H9 (cell line): ENCODE results near the gene TIMELESS. TPM values are rescaled to one million over a fixed set of nuclear protein-coding genes. Genes with fewer than 3 reads are reported as not detected.

ENCODE experiments used
- DNase-seq: peaks from one replicate; pipeline ENCODE4 v3.0.0-alpha.2; 2017
- H2AFZ ChIP-seq: one replicate; pipeline ENCODE4 v1.6.1; 2013; ENCODE audit warnings: mild to moderate bottlenecking, low read length, control low read depth, moderate library complexity
- H2AK5ac ChIP-seq: 2 replicates; pipeline ENCODE4 v1.6.1; 2013; ENCODE audit warnings: low read length, control low read depth, mixed read lengths; ENCODE audit not compliant: insufficient read length
- H2BK120ac ChIP-seq: one replicate; pipeline ENCODE4 v1.6.1; 2013; ENCODE audit warnings: low read depth, mild to moderate bottlenecking, low read length, control low read depth, inconsistent platforms; ENCODE audit not compliant: poor library complexity, severe bottlenecking
- H2BK12ac ChIP-seq: 2 replicates; pipeline ENCODE4 v1.6.1; 2013; ENCODE audit warnings: low read length, control low read depth, mixed read lengths, low read depth; ENCODE audit not compliant: insufficient read length
- H2BK15ac ChIP-seq: 2 replicates; pipeline ENCODE4 v1.6.1; 2013; ENCODE audit warnings: low read depth, low read length, control low read depth
- H2BK20ac ChIP-seq: one replicate; pipeline ENCODE4 v1.6.1; 2013; ENCODE audit warnings: low read depth, mild to moderate bottlenecking, low read length, control low read depth, inconsistent platforms; ENCODE audit not compliant: poor library complexity, severe bottlenecking
- H2BK5ac ChIP-seq: 2 replicates; pipeline ENCODE4 v1.6.1; 2013; ENCODE audit warnings: low read length, control low read depth, mixed read lengths; ENCODE audit not compliant: insufficient read length
- H3K14ac ChIP-seq: 2 replicates; pipeline ENCODE4 v1.6.1; 2013; ENCODE audit warnings: low read length, control low read depth; ENCODE audit not compliant: insufficient read depth
- H3K18ac ChIP-seq: 2 replicates; pipeline ENCODE4 v1.6.1; 2013; ENCODE audit warnings: low read depth, mild to moderate bottlenecking, mixed read lengths, low read length, control low read depth; ENCODE audit not compliant: insufficient read length
- H3K23ac ChIP-seq: 2 replicates; pipeline ENCODE4 v1.6.1; 2013; ENCODE audit warnings: low read length, control low read depth, mixed read lengths, low read depth; ENCODE audit not compliant: insufficient read length
- H3K23me2 ChIP-seq: 2 replicates; pipeline ENCODE4 v1.6.1; 2013; ENCODE audit warnings: low read depth, mild to moderate bottlenecking, mixed read lengths, low read length, control low read depth; ENCODE audit not compliant: insufficient read length, poor library complexity, severe bottlenecking
- H3K27ac ChIP-seq: 2 replicates; pipeline ENCODE4 v1.5.1; 2013; ENCODE audit warnings: low read length, control low read depth, mixed read lengths, low read depth; ENCODE audit not compliant: insufficient read length
- H3K27me3 ChIP-seq: 2 replicates; pipeline ENCODE4 v1.6.1; 2013; ENCODE audit warnings: low read length, control low read depth, inconsistent platforms; ENCODE audit not compliant: insufficient read depth
- H3K4ac ChIP-seq: 2 replicates; pipeline ENCODE4 v1.6.1; 2013; ENCODE audit warnings: low read depth, mild to moderate bottlenecking, control low read depth, inconsistent platforms, low read length, moderate library complexity
- H3K4me1 ChIP-seq: 2 replicates; pipeline ENCODE4 v1.6.1; 2013; ENCODE audit warnings: low read length, control low read depth, inconsistent platforms; ENCODE audit not compliant: insufficient read depth
- H3K4me2 ChIP-seq: 2 replicates; pipeline ENCODE4 v1.6.1; 2013; ENCODE audit warnings: low read length, control low read depth, mixed read lengths; ENCODE audit not compliant: insufficient read length, insufficient read depth
- H3K56ac ChIP-seq: 2 replicates; pipeline ENCODE4 v1.6.1; 2013; ENCODE audit warnings: low read depth, mild to moderate bottlenecking, mixed read lengths, low read length, control low read depth; ENCODE audit not compliant: insufficient read length
- H3K79me1 ChIP-seq: 2 replicates; pipeline ENCODE4 v1.6.1; 2013; ENCODE audit warnings: low read depth, mild to moderate bottlenecking, moderate library complexity, low read length, control low read depth, inconsistent platforms; ENCODE audit not compliant: insufficient read depth, poor library complexity, severe bottlenecking
- H3K79me2 ChIP-seq: 2 replicates; pipeline ENCODE4 v1.6.1; 2013; ENCODE audit warnings: low read length, control low read depth, inconsistent platforms; ENCODE audit not compliant: insufficient read depth
- H3K9ac ChIP-seq: 2 replicates; pipeline ENCODE4 v1.6.1; 2013; ENCODE audit warnings: low read length, control low read depth, mixed read lengths; ENCODE audit not compliant: insufficient read length; ENCODE audit errors: extremely low read depth
- H3K9me3 ChIP-seq: one replicate; pipeline ENCODE4 v1.6.1; 2013; ENCODE audit warnings: low read depth, low read length, inconsistent platforms; ENCODE audit not compliant: control insufficient read depth
- H3T11ph ChIP-seq: one replicate; pipeline ENCODE4 v1.6.1; 2013; ENCODE audit warnings: mild to moderate bottlenecking, low read length, control low read depth, inconsistent platforms
- H4K20me1 ChIP-seq: one replicate; pipeline ENCODE4 v1.6.1; 2013; ENCODE audit not compliant: control insufficient read depth, insufficient read length, insufficient read depth
- H4K5ac ChIP-seq: 2 replicates; pipeline ENCODE4 v1.6.1; 2013; ENCODE audit warnings: low read depth, mild to moderate bottlenecking, mixed read lengths, low read length, control low read depth; ENCODE audit not compliant: insufficient read length
- H4K8ac ChIP-seq: replicated peaks from 2 replicates; pipeline ENCODE4 v1.6.1; 2013; ENCODE audit warnings: low read length, control low read depth, mixed read lengths, low read depth; ENCODE audit not compliant: insufficient read length
- H4K91ac ChIP-seq: 2 replicates; pipeline ENCODE4 v1.6.1; 2013; ENCODE audit warnings: low read depth, mild to moderate bottlenecking, moderate library complexity, mixed read lengths, low read length, control low read depth; ENCODE audit not compliant: insufficient read length
- H3K27ac Mint-ChIP-seq, 3 experiments: 2 replicates in 2 of 3; 3 replicates in 1 of 3; pipeline ENCODE4 v1.8.0; 2020 to 2021; ENCODE audit warnings: mixed read lengths in 3 of 3, mild to moderate bottlenecking in 1 of 3, moderate library complexity in 1 of 3
- H3K27me3 Mint-ChIP-seq: 2 replicates; pipeline ENCODE4 v1.8.0; 2021; ENCODE audit warnings: low read depth, mild to moderate bottlenecking, moderate library complexity, mixed read lengths
- H3K36me3 Mint-ChIP-seq, 3 experiments: 2 replicates in 2 of 3; 3 replicates in 1 of 3; pipeline ENCODE4 v1.8.0; 2020 to 2021; ENCODE audit warnings: low read depth in 3 of 3, mixed read lengths in 3 of 3; ENCODE audit not compliant: insufficient read depth in 1 of 3
- H3K4me1 Mint-ChIP-seq, 2 experiments: 2 replicates each; pipeline ENCODE4 v1.8.0; 2020; ENCODE audit warnings: mixed read lengths in 2 of 2
- H3K4me3 Mint-ChIP-seq, 2 experiments: 2 replicates in 1 of 2; 3 replicates in 1 of 2; pipeline ENCODE4 v1.8.0; 2020 to 2021; ENCODE audit warnings: mild to moderate bottlenecking in 2 of 2, mixed read lengths in 2 of 2, moderate library complexity in 1 of 2
- H3K9me3 Mint-ChIP-seq, 2 experiments: 2 replicates in 1 of 2; 3 replicates in 1 of 2; pipeline ENCODE4 v1.8.0; 2020; ENCODE audit warnings: mild to moderate bottlenecking in 2 of 2, mixed read lengths in 2 of 2, moderate library complexity in 1 of 2
- WGBS: extraction: QIAGEN DNeasy Blood & Tissue Kit; methylation state at CpG from one replicate; pipeline ENCODE4 v1.1.7; 2013; ENCODE audit warnings: missing lambda C conversion rate, low lambda C conversion rate, mixed read lengths; ENCODE audit not compliant: insufficient read length; ENCODE audit errors: extremely low coverage; 5-methylcytosine and 5-hydroxymethylcytosine counted together
- total RNA-seq: library from RNA; stranded (reverse); gene quantifications from 2 replicates; pipeline ENCODE4 v1.2.1, GENCODE V29; 2021
- TF ChIP-seq, protein P1 (sequence below): fragments of 200-600 bp; sonication (generic); conservative IDR thresholded peaks from 3 replicates; pipeline ENCODE4 v1.8.0; 2021; ENCODE audit warnings: antibody characterized with exemption, mild to moderate bottlenecking

Gene TIMELESS
- total RNA-seq, 1 experiment from 2014 or later = 68.0 TPM

DNA sequence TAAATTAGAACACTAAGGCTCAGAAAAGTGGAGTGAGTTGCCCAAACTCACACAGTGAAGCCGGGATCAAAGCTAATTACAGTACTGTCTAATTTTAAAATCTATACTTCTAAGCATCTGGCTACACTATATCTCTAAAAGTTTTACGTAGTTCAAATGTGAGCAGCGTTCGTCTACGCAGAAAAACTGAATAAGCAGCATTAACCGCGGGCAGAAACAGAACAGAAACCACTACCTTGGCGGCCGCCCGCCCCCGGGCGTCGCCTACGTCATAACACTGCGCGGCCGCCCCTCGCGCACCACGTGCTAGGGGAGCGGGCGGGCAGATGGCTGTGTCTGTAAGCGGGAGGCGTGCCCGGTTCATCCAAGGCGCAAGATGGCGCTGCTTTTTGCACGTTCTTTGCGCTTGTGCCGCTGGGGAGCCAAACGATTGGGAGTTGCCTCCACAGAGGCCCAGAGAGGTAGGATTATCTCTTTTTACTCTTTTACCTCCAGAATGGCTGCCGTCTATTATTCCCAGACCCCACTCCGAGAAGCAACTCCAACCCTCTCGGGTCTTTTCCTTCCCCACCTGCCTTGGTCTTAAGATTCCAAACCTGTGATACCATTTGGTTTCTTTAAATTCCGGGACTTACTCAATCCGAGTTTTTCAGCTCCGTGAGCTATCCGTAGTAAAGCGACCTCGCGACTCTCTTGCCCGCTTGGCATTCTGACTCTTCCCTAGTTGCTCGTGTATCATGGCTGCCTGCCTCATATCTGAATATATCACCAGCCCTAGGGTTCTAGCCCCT is 19.2 kb upstream of the TIMELESS start, which contains the start of gene SPRYD4:
TSS of gene SPRYD4 (plus strand) at position 363 of the 791 bp plus-strand sequence. CDS start at position 377, 14 bp downstream.
- H3K56ac ChIP-seq = no peak within 1 kb of the TSS
- no peak within 1 kb of the TSS for H2BK12ac ChIP-seq
- no CpG with 5 or more reads among the region's 43 CpGs for WGBS
- no peak within 1 kb of the TSS for H2AK5ac ChIP-seq
- TF ChIP-seq, protein P1, sequence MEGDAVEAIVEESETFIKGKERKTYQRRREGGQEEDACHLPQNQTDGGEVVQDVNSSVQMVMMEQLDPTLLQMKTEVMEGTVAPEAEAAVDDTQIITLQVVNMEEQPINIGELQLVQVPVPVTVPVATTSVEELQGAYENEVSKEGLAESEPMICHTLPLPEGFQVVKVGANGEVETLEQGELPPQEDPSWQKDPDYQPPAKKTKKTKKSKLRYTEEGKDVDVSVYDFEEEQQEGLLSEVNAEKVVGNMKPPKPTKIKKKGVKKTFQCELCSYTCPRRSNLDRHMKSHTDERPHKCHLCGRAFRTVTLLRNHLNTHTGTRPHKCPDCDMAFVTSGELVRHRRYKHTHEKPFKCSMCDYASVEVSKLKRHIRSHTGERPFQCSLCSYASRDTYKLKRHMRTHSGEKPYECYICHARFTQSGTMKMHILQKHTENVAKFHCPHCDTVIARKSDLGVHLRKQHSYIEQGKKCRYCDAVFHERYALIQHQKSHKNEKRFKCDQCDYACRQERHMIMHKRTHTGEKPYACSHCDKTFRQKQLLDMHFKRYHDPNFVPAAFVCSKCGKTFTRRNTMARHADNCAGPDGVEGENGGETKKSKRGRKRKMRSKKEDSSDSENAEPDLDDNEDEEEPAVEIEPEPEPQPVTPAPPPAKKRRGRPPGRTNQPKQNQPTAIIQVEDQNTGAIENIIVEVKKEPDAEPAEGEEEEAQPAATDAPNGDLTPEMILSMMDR = peak; percentile 32; the same call in 2 of the 3 replicates
- H2BK15ac ChIP-seq = no peak within 1 kb of the TSS
- Mint-ChIP-seq H3K36me3 (peaks cover 10 to 42% (median 28%) of the 10 kb centered on the region in 3 experiments; a peak in 6 of 7 replicates), H3K9me3 (no peaks in the 10 kb centered on the region), H3K4me3 (peak within 1 kb of the TSS; percentile 94), H3K4me1 (peaks cover 15 to 21% of the 10 kb centered on the region in 2 experiments), H3K27me3 (no peaks in the 10 kb centered on the region), H3K27ac (peak within 1 kb of the TSS; percentile 94 to 99 (median 98))
- no peaks in the 10 kb centered on the region for H3K79me1 ChIP-seq
- H3K14ac ChIP-seq = peak within 1 kb of the TSS; percentile 94
- H2BK120ac ChIP-seq = peak within 1 kb of the TSS; percentile 94
- H2AFZ ChIP-seq = no peak within 1 kb of the TSS
- H3K23me2 ChIP-seq = peaks cover 8% of the 10 kb centered on the region
- no peak within 1 kb of the TSS for H2BK5ac ChIP-seq
- peak within 1 kb of the TSS; percentile 88 for H3K18ac ChIP-seq
- H3K9ac ChIP-seq = peak within 1 kb of the TSS; percentile 96
- no peak within 1 kb of the TSS for H3T11ph ChIP-seq
- peak; percentile 94 for DNase-seq
- H3K4me2 ChIP-seq = peak within 1 kb of the TSS; percentile 85
- peak within 1 kb of the TSS; percentile 69 for H4K5ac ChIP-seq
- no peaks in the 10 kb centered on the region for H3K27me3 ChIP-seq
- no peak within 1 kb of the TSS for H3K23ac ChIP-seq
- no peaks in the 10 kb centered on the region; the same call in 1 of the 2 replicates for H3K4me1 ChIP-seq
- peak within 1 kb of the TSS; percentile 44 for H4K91ac ChIP-seq
- no peaks in the 10 kb centered on the region for H4K20me1 ChIP-seq
- no peak within 1 kb of the TSS for H2BK20ac ChIP-seq
- H3K4ac ChIP-seq = peak within 1 kb of the TSS; percentile 59; the same call in 1 of the 2 replicates
- no peaks in the 10 kb centered on the region for H3K9me3 ChIP-seq
- H3K27ac ChIP-seq = no peak within 1 kb of the TSS
- H4K8ac ChIP-seq = peak within 1 kb of the TSS; percentile 14
- peaks cover 8% of the 10 kb centered on the region; the same call in 1 of the 2 replicates for H3K79me2 ChIP-seq
